ENCODE measurements around the gene DPF3.

DNA sequence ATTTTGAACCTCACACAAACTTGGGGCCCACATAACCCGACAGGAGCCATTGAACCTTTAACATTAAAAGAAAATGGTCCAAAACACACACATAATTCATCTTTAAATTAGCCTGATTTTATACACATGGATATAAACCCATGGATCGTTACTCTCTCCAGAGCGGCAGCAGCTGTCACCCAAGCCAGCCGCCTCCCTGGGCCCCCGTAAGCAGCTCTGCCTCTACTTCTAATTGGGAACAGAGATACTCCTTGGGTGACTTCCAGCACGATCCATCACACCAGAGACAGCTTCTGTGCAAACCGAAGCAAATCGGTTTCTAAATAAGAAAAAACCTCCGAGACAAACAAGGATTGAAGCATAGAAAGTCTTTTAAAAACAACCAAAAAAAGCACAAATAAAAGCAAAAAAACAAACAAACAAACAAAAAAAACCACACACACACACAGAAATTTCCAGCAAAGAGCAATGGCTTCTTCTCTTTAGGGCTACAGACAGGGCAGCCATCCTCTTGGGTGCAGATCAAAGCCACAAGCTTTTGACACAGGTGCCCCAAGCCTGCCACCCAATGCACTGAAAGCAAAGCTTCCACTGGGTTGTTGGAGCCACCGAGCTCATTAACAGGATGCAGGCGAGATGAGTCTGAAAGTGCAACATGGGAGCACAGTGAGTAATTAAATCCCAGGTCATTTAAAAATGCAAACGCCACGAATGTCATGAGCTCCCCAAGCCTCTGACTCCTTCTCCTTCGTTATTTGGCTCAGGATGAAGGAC lies 156.9 kb downstream of the DPF3 start:
- TF ChIP-seq, protein P1, sequence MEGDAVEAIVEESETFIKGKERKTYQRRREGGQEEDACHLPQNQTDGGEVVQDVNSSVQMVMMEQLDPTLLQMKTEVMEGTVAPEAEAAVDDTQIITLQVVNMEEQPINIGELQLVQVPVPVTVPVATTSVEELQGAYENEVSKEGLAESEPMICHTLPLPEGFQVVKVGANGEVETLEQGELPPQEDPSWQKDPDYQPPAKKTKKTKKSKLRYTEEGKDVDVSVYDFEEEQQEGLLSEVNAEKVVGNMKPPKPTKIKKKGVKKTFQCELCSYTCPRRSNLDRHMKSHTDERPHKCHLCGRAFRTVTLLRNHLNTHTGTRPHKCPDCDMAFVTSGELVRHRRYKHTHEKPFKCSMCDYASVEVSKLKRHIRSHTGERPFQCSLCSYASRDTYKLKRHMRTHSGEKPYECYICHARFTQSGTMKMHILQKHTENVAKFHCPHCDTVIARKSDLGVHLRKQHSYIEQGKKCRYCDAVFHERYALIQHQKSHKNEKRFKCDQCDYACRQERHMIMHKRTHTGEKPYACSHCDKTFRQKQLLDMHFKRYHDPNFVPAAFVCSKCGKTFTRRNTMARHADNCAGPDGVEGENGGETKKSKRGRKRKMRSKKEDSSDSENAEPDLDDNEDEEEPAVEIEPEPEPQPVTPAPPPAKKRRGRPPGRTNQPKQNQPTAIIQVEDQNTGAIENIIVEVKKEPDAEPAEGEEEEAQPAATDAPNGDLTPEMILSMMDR (IDR thresholded peaks at IDR 0.05), result no peak
- TF ChIP-seq POLR2A (IDR thresholded peaks at IDR 0.05), result no peak

Data from esophagus squamous epithelium (tissue), 4 donors.